IPS-11a (cell line): ENCODE data around the gene OLFML1.

Experiments
- H3K4me3 ChIP-seq: one replicate; pipeline ENCODE4 v1.5.1; 2013; ENCODE audit warnings: low read depth, low read length, control low read depth

OLFML1 gene

DNA sequence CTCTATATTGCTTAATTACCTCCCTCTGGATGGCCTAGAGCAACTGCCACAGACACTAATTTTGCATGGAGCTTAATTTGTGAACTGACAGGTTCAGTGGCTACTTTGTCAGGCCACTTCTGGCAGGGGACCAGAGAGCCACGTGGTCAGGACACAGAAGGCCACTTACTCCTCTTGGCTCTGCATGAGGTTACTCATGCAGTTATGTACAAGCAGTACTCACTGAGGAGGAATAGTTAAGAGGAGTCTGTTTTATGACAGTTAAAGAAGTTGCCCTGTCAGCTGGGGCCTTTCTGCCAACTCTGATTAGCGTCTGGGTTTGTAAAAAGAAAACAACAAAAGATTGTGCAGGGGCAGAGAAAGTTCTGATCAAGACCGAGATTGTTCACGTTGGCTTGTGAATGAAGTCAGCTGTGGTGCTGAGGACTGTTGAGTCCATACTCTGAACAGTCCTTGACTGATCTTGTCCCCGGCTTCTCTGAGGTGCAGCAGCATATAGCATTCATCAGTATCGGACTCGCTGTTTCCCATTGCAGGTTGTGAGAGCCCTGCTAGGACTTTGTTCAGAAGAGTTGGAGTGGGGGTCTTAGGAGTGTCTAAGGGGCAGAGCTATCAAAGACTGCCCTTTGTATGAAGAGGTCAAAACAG is 69.9 kb downstream of the OLFML1 start:
- H3K4me3 ChIP-seq: no peak overlapping the region

DNA sequence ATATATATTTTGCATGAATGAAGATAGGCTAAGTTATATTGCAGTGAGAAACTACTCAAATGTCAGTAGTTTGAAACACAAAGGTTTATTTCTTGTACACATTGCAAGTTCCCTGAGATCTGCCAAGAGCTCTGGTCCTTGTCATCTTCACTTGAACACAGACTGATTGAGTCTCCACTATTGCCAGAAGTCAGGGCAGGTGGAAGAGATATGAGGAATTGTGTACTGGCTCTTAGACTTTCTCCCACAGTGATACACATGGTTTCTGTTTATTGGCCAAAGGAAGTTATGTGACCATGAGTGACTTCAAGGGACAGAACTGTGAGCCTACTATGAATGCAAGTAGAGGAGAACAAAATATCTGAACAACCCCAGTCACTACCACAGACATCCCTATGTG is 72.7 kb downstream of the OLFML1 start:
- H3K4me3 ChIP-seq: no peak overlapping the region

GRCh38 chr11:7559398-7560283 is 74.3 kb downstream of the OLFML1 start:
- H3K4me3 ChIP-seq: no peak overlapping the region
